GM21360 (cell line): Measurements from ENCODE around the gene TARS2.

ENCODE experiments used
- ATAC-seq: cut with Tn5 transposase; IDR thresholded peaks from one replicate; pipeline ENCODE4 v1.9.1; 2021; ENCODE audit warnings: mild to moderate bottlenecking, moderate library complexity; ENCODE audit not compliant: unreplicated experiment

TARS2 gene

DNA sequence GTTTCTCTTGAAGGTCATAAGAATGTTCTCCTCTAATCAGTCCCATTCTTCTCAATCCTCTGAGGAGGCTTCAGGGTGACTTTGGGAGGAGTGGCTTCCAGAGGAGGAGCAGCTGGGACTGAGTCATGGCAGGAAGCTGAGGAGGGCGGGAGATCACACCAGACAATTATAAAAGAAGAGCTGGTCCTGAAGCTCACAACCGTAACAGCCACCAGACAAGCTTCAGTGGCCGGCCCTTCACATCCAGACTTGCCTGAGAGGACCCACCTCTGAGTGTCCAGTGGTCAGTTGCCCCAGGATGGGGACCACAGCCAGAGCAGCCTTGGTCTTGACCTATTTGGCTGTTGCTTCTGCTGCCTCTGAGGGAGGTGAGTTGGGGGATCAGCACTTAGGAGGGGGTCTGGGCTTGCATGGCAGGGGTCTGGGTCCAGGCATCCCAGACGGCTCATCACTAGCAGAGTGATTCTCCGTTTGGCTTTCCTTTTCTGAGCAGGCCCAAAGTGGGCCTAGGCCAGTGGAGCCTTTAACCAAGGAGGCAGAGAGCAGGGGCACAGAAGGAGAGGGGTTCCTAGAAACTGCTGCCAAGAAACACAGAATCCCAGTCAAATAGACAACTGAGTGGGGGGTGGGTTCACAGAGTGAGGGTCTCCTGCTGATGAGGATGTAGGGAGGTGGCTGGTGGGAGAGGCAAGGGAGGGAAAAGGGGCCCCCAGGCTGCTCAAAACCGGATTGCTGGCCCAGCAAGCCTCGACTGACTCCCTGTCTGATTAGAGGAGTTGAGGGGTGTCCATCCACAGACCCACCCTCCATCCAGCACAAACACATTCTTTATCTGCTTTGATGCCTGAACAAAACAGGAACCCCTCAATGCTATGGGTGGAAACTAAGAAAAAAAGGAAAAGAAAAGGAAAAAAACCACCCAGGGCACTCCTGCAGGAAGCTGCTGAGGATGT, 21.0 kb downstream of the TARS2 start, which contains the start of gene ECM1:
Gene ECM1, plus strand, starts transcription at position 198 of the 953 bp plus-strand sequence. Its CDS starts 101 bp downstream, at position 299.
- no peak for ATAC-seq

DNA sequence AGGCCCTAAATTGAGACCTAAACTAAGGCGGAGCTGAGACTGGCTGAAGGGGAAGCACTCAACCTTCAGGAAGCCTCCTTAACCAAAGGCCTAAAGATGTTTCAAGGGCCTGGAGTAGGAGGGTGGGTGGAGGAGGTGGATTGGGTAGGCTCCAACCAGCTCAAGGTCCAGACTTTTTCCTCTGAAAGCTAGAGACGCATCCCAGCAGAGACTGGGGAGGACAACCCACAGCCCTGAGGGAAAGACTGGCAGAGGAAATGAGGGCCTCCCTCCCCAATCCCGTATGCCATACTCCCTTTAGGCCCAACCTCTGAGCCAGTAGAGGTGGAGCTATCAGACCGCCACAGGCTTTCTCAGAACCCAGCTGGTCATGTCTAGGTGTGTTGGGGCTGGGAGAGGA, 21.8 kb downstream of the TARS2 start:
- ATAC-seq, result no peak

DNA sequence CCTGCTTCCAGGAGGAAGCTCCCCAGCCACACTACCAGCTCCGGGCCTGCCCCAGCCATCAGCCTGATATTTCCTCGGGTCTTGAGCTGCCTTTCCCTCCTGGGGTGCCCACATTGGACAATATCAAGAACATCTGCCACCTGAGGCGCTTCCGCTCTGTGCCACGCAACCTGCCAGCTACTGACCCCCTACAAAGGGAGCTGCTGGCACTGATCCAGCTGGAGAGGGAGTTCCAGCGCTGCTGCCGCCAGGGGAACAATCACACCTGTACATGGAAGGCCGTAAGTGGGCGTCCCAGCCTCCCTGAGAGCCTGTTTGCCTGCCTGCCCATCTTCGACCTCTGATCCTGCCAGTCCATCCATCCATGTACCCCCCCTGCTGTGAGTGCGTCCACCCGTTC, 24.3 kb downstream of the TARS2 start:
- ATAC-seq, result no peak

DNA sequence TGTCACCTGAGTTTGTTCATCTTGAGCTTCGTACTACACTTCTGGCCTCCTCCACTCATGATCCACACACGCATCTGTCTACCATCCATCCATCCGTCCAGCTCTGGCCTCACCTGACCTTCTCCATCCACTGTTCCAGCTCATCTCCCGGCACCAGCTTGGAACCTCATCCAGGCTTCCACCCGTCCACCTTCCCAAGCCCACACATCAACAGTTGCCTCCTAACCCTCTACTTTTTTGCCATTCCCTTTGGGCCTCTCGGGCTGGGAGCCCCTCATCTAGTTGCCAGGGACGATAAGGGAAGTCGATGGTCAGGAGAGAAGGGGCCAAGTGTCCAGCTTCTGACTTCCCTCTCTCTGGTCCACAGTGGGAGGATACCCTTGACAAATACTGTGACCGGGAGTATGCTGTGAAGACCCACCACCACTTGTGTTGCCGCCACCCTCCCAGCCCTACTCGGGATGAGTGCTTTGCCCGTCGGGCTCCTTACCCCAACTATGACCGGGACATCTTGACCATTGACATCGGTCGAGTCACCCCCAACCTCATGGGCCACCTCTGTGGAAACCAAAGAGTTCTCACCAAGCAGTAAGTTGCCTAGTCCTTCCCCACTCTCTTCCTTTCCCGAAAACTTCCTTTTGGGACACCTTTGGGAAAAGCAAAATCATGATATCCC, 24.9 kb downstream of the TARS2 start:
- no peak for ATAC-seq

- no peak for ATAC-seq
Measured at GRCh38 chr1:150512846-150513245, 25.6 kb downstream of the TARS2 start.

- ATAC-seq, result no peak
Measured at GRCh38 chr1:150513351-150513791, 26.2 kb downstream of the TARS2 start.

DNA sequence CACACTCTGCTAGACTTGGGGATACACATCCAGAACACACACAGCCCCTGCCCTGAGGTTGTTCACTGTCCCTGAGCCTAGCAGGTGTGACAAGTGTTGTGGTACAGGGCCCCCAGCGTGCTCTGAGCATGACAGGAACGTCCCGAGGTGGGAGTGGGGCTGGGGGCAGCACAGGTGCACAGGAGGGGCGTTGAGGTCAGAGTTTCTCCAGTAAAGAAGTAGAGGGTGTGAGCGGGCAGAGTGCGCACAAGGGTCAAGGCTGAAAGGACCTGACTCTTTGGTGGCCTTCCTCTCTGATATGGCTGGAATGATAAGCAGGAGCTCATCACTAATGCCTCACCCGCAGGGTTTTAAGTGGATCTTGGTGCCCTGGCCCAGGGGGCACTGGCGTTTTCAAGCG, 27.0 kb downstream of the TARS2 start:
- no peak for ATAC-seq

DNA sequence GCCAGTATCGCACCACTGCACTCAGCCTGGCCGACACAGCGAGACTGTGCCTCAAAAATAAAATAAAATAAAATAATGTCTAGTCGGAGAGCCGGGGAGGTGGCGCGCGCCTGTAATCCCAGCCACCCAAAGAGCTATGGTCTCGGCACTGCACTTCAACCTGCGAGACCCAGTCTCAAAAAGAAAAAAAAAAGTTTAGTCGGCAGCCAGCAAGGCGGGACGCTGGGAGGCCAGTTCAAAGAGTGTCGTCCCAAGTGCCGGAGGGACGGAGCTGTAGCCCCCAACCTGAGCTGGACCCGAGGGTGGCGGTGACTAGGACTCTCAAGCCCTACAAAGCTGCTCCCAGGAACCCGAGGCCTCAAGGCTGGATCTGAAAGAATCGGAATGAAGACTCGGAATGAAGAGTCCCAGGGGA, 27.7 kb downstream of the TARS2 start:
- no peak for ATAC-seq

DNA sequence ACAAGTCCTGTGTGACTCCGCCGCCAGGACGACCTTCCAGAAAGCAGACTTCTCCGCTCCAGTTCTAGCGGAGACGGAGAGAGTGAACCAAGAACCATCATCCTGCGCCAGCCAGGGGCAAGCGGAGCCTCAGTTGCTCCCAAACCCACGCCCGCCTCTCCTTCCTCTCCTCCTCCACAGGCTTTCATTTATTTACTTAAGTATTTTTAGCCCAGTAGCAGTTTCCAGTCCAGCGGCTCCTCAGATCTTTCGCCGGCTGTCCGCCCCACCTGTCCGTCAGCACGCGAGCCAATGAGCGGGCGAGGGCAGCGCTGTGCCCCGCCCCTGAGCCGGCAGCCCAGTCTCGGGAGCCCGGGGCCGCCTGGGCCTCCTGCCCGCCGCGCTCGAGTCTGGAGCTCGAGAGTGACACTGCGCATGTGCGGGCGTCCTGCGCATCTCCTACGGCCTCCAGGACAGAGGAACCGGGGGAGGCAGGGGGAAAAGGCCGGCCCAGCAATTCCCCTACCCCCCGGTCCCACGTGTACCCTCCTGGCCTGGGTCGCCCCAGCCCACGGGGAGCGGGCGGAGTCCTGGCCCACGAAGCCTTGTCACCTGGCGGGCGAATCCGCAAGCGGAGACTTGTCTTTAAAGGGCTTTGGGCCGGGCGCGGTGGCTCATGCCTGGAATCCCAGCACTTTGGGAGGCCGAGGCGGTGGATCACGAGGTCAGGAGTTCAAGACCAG, 28.3 kb downstream of the TARS2 start, which contains the start of gene FALEC:
Gene FALEC, plus strand, starts transcription at position 425 of the 722 bp plus-strand sequence.
- ATAC-seq, result peak; percentile 92

DNA sequence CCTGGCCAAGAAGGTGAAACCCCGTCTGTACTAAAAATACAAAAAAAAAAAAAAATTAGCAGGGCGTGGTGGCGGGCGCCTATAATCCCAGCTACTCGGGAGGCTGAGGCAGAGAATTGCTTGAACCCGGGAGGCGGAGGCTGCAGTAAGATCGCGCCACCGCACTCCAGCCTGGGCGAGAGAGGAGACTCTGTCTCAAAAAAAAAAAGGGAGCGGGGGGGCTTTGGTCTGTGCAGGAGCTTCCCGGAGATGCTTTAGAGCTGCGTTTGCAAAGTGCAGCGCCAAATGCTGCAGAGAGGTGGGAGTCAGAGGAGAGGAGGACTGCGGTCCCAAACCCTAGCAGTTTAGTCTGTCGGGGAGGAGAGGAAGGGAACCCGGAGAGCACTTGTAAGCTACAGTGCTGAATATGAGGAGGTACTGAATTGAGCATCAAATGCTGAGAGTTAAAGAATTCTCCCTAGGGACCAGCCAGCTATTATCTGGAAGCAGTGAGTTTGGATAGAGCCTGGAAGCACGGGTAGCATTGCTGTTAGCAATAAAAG, 28.9 kb downstream of the TARS2 start:
- no peak for ATAC-seq

GRCh38 chr1:150516616-150517015, 29.4 kb downstream of the TARS2 start:
- no peak for ATAC-seq

GRCh38 chr1:150521196-150521968, 34.2 kb downstream of the TARS2 start:
- no peak for ATAC-seq

DNA sequence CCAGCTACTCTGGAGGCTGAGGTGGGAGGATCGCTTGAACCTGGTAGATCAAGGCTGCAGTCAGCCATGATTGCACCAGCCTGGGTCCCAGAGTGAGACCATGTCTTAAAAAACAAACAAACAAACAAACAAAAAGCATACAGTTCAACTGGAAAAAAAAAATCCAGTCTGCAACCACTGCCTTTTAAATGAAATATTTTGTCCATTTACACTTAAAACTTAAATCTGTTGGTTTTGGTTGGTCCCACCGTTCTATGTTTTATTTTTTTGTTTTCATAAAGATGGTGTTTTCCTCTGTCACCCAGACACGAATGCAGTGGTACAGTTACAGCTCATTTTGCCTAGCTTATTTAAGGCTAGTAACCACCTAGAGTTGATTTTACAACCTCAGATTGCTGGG, 38.1 kb downstream of the TARS2 start:
- ATAC-seq, result no peak

DNA sequence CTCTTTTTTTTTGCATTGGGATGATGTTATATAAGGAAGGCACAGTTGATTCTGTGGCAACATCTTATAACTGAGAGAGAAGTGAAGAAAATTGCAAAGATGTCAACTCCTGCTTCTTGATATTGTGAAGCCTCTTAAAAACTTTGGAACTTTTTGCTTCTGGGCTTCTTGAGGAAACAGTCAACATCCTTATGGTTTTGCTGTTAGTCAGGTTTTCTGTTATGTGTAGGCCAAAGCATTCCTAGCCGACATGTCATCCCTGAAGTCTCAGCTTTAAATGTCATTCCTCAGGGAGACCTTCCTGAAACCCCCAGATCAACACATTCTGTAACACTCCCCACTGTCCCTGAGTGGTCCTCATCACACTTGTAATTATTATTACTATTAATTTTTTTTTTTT, 41.0 kb downstream of the TARS2 start:
- ATAC-seq, result no peak

DNA sequence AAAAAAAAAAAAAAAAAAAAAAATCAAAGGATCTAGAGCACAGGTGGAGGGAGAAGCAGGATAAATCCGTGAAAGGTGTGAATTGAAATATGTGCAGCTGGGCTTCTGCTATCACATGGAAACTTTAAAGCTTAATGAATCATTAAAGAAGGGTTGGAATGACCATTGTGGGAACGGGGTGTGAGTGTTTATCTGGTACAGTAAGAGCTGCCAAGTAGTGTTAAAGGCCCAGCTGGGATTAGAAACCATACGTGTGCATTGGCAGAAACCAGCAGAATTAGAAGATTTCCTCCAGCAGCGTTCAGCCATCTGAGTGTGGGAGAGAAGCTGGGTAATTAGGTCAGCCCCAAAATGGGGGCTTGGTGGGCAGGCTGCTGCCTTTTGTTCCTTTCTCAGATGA, 41.8 kb downstream of the TARS2 start:
- no peak for ATAC-seq

GRCh38 chr1:150530491-150531159, 43.4 kb downstream of the TARS2 start:
- ATAC-seq, result no peak

- ATAC-seq, result no peak
Measured at GRCh38 chr1:150532860-150533259, 45.6 kb downstream of the TARS2 start.

DNA sequence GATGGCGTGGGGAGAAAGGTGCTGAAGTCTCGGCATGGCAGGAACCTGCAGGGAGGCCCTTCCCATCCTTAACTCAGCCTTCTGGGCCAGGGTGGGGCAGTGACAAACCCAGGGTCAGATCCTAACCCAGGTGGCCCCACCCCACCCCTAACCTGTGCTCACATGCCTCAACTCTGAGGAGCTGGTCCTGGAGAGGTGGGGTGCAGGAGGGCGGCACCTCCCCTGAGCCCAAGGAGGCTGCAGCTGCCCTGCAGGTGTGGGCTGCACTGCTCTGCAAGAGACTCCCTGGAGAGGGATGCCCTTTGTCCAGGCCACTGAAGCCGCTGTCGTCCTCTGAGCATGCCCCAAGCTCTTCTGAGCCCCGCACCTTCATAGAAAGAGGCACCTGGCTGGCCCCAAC, 46.8 kb downstream of the TARS2 start:
- no peak for ATAC-seq

- no peak for ATAC-seq
Measured at GRCh38 chr1:150535511-150536287, 48.5 kb downstream of the TARS2 start.
